HUES6 (cell line): ENCODE results near the gene LSM14A.
"Not testable (repeated sequence)": the region's sequence is repeated elsewhere in the genome, so short reads cannot be mapped to it uniquely, and the experiment has no call there.

Experiments used
- H3K27ac ChIP-seq: 2 replicates; pipeline ENCODE4 v1.7.0; 2013; ENCODE audit warnings: low read depth, mild to moderate bottlenecking, low read length, inconsistent platforms
- H3K27me3 ChIP-seq: 2 replicates; pipeline ENCODE4 v1.6.1; 2013; ENCODE audit warnings: low read length; ENCODE audit not compliant: control insufficient read depth, insufficient read depth
- H3K36me3 ChIP-seq: 2 replicates; pipeline ENCODE4 v1.6.1; 2013; ENCODE audit warnings: low read length; ENCODE audit not compliant: control insufficient read depth, insufficient read depth
- H3K4me1 ChIP-seq: 2 replicates; pipeline ENCODE4 v1.6.1; 2013; ENCODE audit warnings: low read length; ENCODE audit not compliant: control insufficient read depth, insufficient read depth
- H3K4me3 ChIP-seq: 2 replicates; pipeline ENCODE4 v1.5.1; 2013; ENCODE audit warnings: low read depth, low read length
- H3K9ac ChIP-seq: one replicate; pipeline ENCODE4 v1.6.1; 2013; ENCODE audit warnings: mild to moderate bottlenecking, low read length
- H3K9me3 ChIP-seq: 2 replicates; pipeline ENCODE4 v1.6.1; 2013; ENCODE audit warnings: low read depth, low read length; ENCODE audit not compliant: control insufficient read depth, insufficient read depth

LSM14A gene

GRCh38 chr19:34135821-34136611 is 36.3 kb upstream of the LSM14A start:
- H3K4me3 ChIP-seq = no peak overlapping the region
- no peak overlapping the region for H3K27ac ChIP-seq
- H3K36me3 ChIP-seq = no peaks in the 10 kb centered on the region
- no peak overlapping the region for H3K9ac ChIP-seq
- no peaks in the 10 kb centered on the region for H3K4me1 ChIP-seq
- no peaks in the 10 kb centered on the region for H3K27me3 ChIP-seq
- H3K9me3 ChIP-seq = no peaks in the 10 kb centered on the region

GRCh38 chr19:34141025-34141424 is 31.3 kb upstream of the LSM14A start:
- H3K27ac ChIP-seq = no peak overlapping the region
- no peak overlapping the region for H3K4me3 ChIP-seq
- no peaks in the 10 kb centered on the region for H3K9me3 ChIP-seq
- H3K4me1 ChIP-seq = no peaks in the 10 kb centered on the region
- no peaks in the 10 kb centered on the region for H3K36me3 ChIP-seq
- no peaks in the 10 kb centered on the region for H3K27me3 ChIP-seq
- no peak overlapping the region for H3K9ac ChIP-seq

GRCh38 chr19:34142440-34142839 is 29.9 kb upstream of the LSM14A start:
- Histone ChIP-seq H3K4me1 (no peaks in the 10 kb centered on the region), H3K4me3 (no peak overlapping the region), H3K27me3 (no peaks in the 10 kb centered on the region), H3K9me3 (no peaks in the 10 kb centered on the region), H3K9ac (no peak overlapping the region), H3K27ac (no peak overlapping the region), H3K36me3 (no peaks in the 10 kb centered on the region)

- H3K9me3 ChIP-seq = no peaks in the 10 kb centered on the region
- H3K4me3 ChIP-seq = no peak overlapping the region
- H3K27me3 ChIP-seq = no peaks in the 10 kb centered on the region
- H3K9ac ChIP-seq = no peak overlapping the region
- no peaks in the 10 kb centered on the region for H3K4me1 ChIP-seq
- H3K36me3 ChIP-seq = no peaks in the 10 kb centered on the region
- no peak overlapping the region for H3K27ac ChIP-seq
Observed at GRCh38 chr19:34145741-34146202, 26.5 kb upstream of the LSM14A start.

- no peak overlapping the region for H3K27ac ChIP-seq
- no peak overlapping the region for H3K9ac ChIP-seq
- H3K36me3 ChIP-seq = no peaks in the 10 kb centered on the region
- H3K9me3 ChIP-seq = no peaks in the 10 kb centered on the region
- H3K4me3 ChIP-seq = no peak overlapping the region
- no peaks in the 10 kb centered on the region for H3K4me1 ChIP-seq
- H3K27me3 ChIP-seq = no peaks in the 10 kb centered on the region
Observed at GRCh38 chr19:34148658-34149185, 23.6 kb upstream of the LSM14A start.

GRCh38 chr19:34149873-34150272 is 22.4 kb upstream of the LSM14A start:
- Histone ChIP-seq H3K36me3 (no peaks in the 10 kb centered on the region), H3K27me3 (no peaks in the 10 kb centered on the region), H3K9ac (no peak overlapping the region), H3K4me1 (no peaks in the 10 kb centered on the region), H3K4me3 (no peak overlapping the region), H3K27ac (no peak overlapping the region), H3K9me3 (no peaks in the 10 kb centered on the region)

DNA sequence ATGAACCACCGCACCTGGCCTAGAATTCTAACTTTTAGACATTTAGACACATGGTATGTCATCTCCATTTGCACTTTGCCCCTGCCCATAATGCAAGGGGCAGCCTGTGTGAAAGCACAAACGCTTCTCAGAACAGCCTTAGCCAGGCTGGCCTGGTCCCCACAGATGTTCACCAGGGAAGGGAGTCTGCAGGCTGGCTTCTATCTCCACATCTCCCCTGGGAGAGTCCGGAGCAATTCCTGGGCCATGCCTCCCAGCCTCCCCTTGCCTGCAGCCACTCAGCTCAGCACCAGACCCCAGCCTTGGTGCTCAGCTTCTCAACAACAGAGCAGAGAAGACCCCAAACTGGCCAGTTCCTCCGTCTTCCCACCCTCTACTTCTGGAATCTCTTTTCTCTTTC is 21.7 kb upstream of the LSM14A start:
- no peaks in the 10 kb centered on the region for H3K36me3 ChIP-seq
- H3K27ac ChIP-seq = no peak overlapping the region
- no peak overlapping the region for H3K4me3 ChIP-seq
- no peaks in the 10 kb centered on the region for H3K4me1 ChIP-seq
- no peaks in the 10 kb centered on the region for H3K27me3 ChIP-seq
- no peak overlapping the region for H3K9ac ChIP-seq
- no peaks in the 10 kb centered on the region for H3K9me3 ChIP-seq

DNA sequence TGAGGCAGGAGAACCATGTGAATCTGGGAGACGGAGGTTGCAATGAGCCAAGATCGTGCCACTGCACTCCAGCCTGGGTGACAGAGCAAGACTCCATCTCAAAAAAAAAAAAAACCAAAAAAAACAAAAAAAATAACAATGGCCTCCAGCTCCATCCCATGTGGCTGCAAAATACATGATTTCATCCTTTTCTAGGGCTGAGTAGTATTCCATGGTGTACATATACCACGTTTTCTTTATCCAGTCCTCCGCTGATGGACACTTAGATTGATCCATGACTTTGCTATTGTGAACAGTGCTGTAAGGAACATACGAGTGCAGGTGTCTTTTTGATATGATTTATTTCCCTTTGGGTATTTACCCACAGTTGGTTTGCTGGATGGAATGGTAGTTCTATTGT is 20.9 kb upstream of the LSM14A start:
- H3K9ac ChIP-seq = no peak overlapping the region
- no peaks in the 10 kb centered on the region for H3K4me1 ChIP-seq
- no peaks in the 10 kb centered on the region for H3K27me3 ChIP-seq
- no peak overlapping the region for H3K27ac ChIP-seq
- no peak overlapping the region for H3K4me3 ChIP-seq
- no peaks in the 10 kb centered on the region for H3K9me3 ChIP-seq
- H3K36me3 ChIP-seq = no peaks in the 10 kb centered on the region

DNA sequence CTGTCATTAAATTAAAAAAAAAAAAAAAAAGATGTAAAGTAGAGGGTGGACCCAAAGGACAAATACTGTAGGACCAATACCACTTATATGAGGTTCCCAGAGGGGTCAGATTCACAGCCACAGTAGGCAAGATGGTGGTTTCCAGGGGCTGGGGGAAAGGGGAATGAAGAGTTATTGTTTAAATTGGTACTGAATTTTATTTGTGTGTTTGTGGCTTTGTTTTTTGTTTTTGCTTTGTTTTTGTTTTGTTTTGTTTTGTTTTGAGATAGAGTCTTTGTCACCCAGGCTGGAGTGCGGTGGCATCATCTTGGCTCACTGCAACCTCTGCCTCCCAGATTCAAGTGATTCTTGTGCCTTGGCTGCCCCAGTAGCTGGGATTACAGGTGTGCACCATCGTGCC is 17.9 kb upstream of the LSM14A start:
- H3K27ac ChIP-seq = no peak overlapping the region
- H3K4me3 ChIP-seq = no peak overlapping the region
- H3K27me3 ChIP-seq = no peaks in the 10 kb centered on the region
- no peaks in the 10 kb centered on the region for H3K9me3 ChIP-seq
- H3K9ac ChIP-seq = no peak overlapping the region
- no peaks in the 10 kb centered on the region for H3K4me1 ChIP-seq
- H3K36me3 ChIP-seq = no peaks in the 10 kb centered on the region

DNA sequence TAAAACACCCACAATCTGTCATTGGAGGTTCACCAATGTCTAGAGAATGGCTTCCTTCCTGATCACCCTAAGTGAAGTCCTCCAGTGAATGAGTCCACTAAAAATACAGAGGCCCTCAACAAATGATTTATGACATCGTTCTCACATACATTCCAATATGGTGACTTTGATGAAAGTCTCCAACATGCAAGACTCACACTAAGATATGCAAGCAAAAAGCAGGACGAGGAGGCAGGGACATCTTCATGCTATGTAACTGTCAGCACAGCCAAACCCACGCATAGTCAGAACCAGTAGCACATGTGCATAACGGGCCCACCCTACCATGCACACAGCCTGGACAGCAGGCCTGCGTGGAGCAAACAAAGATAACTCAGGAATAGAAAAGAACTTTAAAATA is 16.6 kb upstream of the LSM14A start:
- H3K4me3 ChIP-seq = no peak overlapping the region
- no peak overlapping the region for H3K27ac ChIP-seq
- H3K27me3 ChIP-seq = no peaks in the 10 kb centered on the region
- no peaks in the 10 kb centered on the region for H3K36me3 ChIP-seq
- no peak overlapping the region for H3K9ac ChIP-seq
- no peaks in the 10 kb centered on the region for H3K9me3 ChIP-seq
- H3K4me1 ChIP-seq = no peaks in the 10 kb centered on the region

GRCh38 chr19:34158966-34159365 is 13.3 kb upstream of the LSM14A start:
- not testable (repeated sequence) for H3K36me3 ChIP-seq, H3K27ac ChIP-seq, H3K4me3 ChIP-seq, H3K9ac ChIP-seq, H3K9me3 ChIP-seq, H3K27me3 ChIP-seq, H3K4me1 ChIP-seq
